Osteocyte (in vitro differentiated cells): Measurements from ENCODE around the gene TJP1. TPM values are rescaled to one million over a fixed set of nuclear protein-coding genes. Genes with fewer than 3 reads are reported as not detected.

Source experiments
- DNase-seq: peaks from one replicate; pipeline ENCODE4 v3.0.0; 2021; ENCODE audit warnings: mixed read lengths; ENCODE audit not compliant: unreplicated experiment; ENCODE audit errors: extremely low spot score
- H3K27ac Mint-ChIP-seq: one replicate; pipeline ENCODE4 v1.8.0; 2021; ENCODE audit warnings: mild to moderate bottlenecking, mixed read lengths; ENCODE audit not compliant: unreplicated experiment
- H3K27me3 Mint-ChIP-seq: one replicate; pipeline ENCODE4 v1.8.0; 2021; ENCODE audit warnings: mixed read lengths; ENCODE audit not compliant: unreplicated experiment
- H3K36me3 Mint-ChIP-seq: one replicate; pipeline ENCODE4 v1.8.0; 2021; ENCODE audit warnings: mixed read lengths; ENCODE audit not compliant: unreplicated experiment
- H3K4me1 Mint-ChIP-seq: one replicate; pipeline ENCODE4 v1.8.0; 2021; ENCODE audit warnings: mixed read lengths; ENCODE audit not compliant: unreplicated experiment
- H3K4me3 Mint-ChIP-seq: one replicate; pipeline ENCODE4 v1.8.0; 2021; ENCODE audit warnings: mild to moderate bottlenecking, moderate library complexity, mixed read lengths; ENCODE audit not compliant: unreplicated experiment
- H3K9me3 Mint-ChIP-seq: one replicate; pipeline ENCODE4 v1.8.0; 2021; ENCODE audit warnings: mixed read lengths; ENCODE audit not compliant: unreplicated experiment
- CTCF ChIP-seq: fragments of 200-600 bp; sonication (generic); IDR thresholded peaks from 2 replicates; pipeline ENCODE4 v1.5.0; 2021; ENCODE audit warnings: antibody characterized with exemption, mild to moderate bottlenecking, moderate library complexity
- total RNA-seq: library from RNA; stranded (reverse); gene quantifications from 2 replicates; pipeline ENCODE4 v1.2.1, GENCODE V29; 2021

TJP1 gene
- total RNA-seq, 1 donor from 2014 or later: 113 TPM

- Mint-ChIP-seq H3K9me3 (peaks cover 9% of the 10 kb centered on the region), H3K36me3 (peaks cover 19% of the 10 kb centered on the region), H3K27ac (no peak overlapping the region), H3K4me1 (peaks cover 20% of the 10 kb centered on the region), H3K27me3 (no peaks in the 10 kb centered on the region), H3K4me3 (no peak overlapping the region)
- DNase-seq: no peak
- no peak for TF ChIP-seq CTCF
These were observed 129.0 kb downstream of the TJP1 start for GRCh38 chr15:29693225-29693624.

- TF ChIP-seq CTCF: no peak
- peaks cover 9% of the 10 kb centered on the region for H3K9me3 Mint-ChIP-seq
- H3K36me3 Mint-ChIP-seq: peaks cover 14% of the 10 kb centered on the region
- no peak for DNase-seq
- peaks cover 20% of the 10 kb centered on the region for H3K4me1 Mint-ChIP-seq
- H3K27me3 Mint-ChIP-seq: no peaks in the 10 kb centered on the region
- H3K27ac Mint-ChIP-seq: no peak overlapping the region
- no peak overlapping the region for H3K4me3 Mint-ChIP-seq
These were observed 129.7 kb downstream of the TJP1 start for GRCh38 chr15:29692527-29692926.

GRCh38 chr15:29690765-29691475, 131.3 kb downstream of the TJP1 start:
- Mint-ChIP-seq H3K27me3 (no peaks in the 10 kb centered on the region), H3K4me1 (peaks cover 20% of the 10 kb centered on the region), H3K4me3 (no peak overlapping the region), H3K9me3 (peaks cover 9% of the 10 kb centered on the region), H3K36me3 (peaks cover 9% of the 10 kb centered on the region), H3K27ac (no peak overlapping the region)
- TF ChIP-seq CTCF: no peak
- no peak for DNase-seq

- Mint-ChIP-seq H3K27me3 (no peaks in the 10 kb centered on the region), H3K4me3 (no peak overlapping the region), H3K4me1 (peaks cover 23% of the 10 kb centered on the region), H3K36me3 (peaks cover 5% of the 10 kb centered on the region), H3K9me3 (peaks cover 3% of the 10 kb centered on the region), H3K27ac (no peak overlapping the region)
- TF ChIP-seq CTCF: no peak
- DNase-seq: peak; percentile 74
These were observed 132.8 kb downstream of the TJP1 start for GRCh38 chr15:29689287-29689986.

GRCh38 chr15:29688506-29689286, 133.6 kb downstream of the TJP1 start:
- H3K36me3 Mint-ChIP-seq: peaks cover 3% of the 10 kb centered on the region
- no peak for TF ChIP-seq CTCF
- H3K9me3 Mint-ChIP-seq: no peaks in the 10 kb centered on the region
- H3K4me3 Mint-ChIP-seq: no peak overlapping the region
- DNase-seq: peak; percentile 76
- H3K27ac Mint-ChIP-seq: no peak overlapping the region
- no peaks in the 10 kb centered on the region for H3K27me3 Mint-ChIP-seq
- peaks cover 21% of the 10 kb centered on the region for H3K4me1 Mint-ChIP-seq
